GM12872 (cell line): ENCODE measurements around the gene OXSR1.

Experiments used
- CTCF ChIP-seq: IDR thresholded peaks from 3 replicates; pipeline ENCODE4 v1.5.1; 2011; ENCODE audit warnings: low read depth, mild to moderate bottlenecking, low read length, moderate library complexity; ENCODE audit not compliant: insufficient read depth

The OXSR1 gene

GRCh38 chr3:38131621-38132369, 33.5 kb upstream of the OXSR1 start:
- TF ChIP-seq CTCF: peak; percentile 53

- no peak for TF ChIP-seq CTCF
These were observed 32.2 kb upstream of the OXSR1 start for GRCh38 chr3:38133209-38133556.

- TF ChIP-seq CTCF: no peak
These were observed 31.6 kb upstream of the OXSR1 start for GRCh38 chr3:38133557-38134405.

- no peak for TF ChIP-seq CTCF
These were observed 29.0 kb upstream of the OXSR1 start for GRCh38 chr3:38136393-38136776.

- no peak for TF ChIP-seq CTCF
These were observed 28.3 kb upstream of the OXSR1 start, which contains the start of gene ACAA1 for GRCh38 chr3:38136777-38137614. TSS of gene ACAA1 (minus strand) at chr3:38137127. CDS start at chr3:38137035, 92 bp downstream.

GRCh38 chr3:38137615-38138348, 27.6 kb upstream of the OXSR1 start:
- TF ChIP-seq CTCF: no peak
